CD14-positive monocyte (primary cell): ENCODE results near the gene CDKN1B. TPM values are rescaled to one million over a fixed set of nuclear protein-coding genes. Genes with fewer than 3 reads are reported as not detected.

ENCODE experiments used
- DNase-seq, 3 donors: peaks; one replicate each; pipeline ENCODE4 v3.0.0-alpha.2; 2011 to 2022
- H2AFZ ChIP-seq: 2 replicates; pipeline ENCODE4 v1.6.0; 2012; ENCODE audit warnings: mild to moderate bottlenecking, low read depth, low read length, inconsistent platforms; ENCODE audit not compliant: insufficient read depth, poor library complexity, severe bottlenecking
- H3K27ac ChIP-seq, 2 donors: 1 replicate in 1 of 2; 2 replicates in 1 of 2; pipeline ENCODE4 v1.5.1; 2012 to 2013; ENCODE audit warnings: low read length in 2 of 2, control low read depth in 1 of 2, inconsistent platforms in 1 of 2, low read depth in 1 of 2, mild to moderate bottlenecking in 1 of 2
- H3K27me3 ChIP-seq, 2 donors: one replicate each; pipeline versions ENCODE4 v1.6.0 to v1.6.1; 2011 to 2013; ENCODE audit warnings: low read length in 2 of 2; ENCODE audit not compliant: control insufficient read depth in 2 of 2, insufficient read depth in 2 of 2
- H3K36me3 ChIP-seq, 2 donors: replicated peaks in 1 of 2; 1 replicate in 1 of 2; 2 replicates in 1 of 2; pipeline versions ENCODE4 v1.5.1 to v1.6.1; 2012 to 2013; ENCODE audit warnings: low read length in 2 of 2, control low read depth in 1 of 2, inconsistent platforms in 1 of 2, mild to moderate bottlenecking in 1 of 2; ENCODE audit not compliant: insufficient read depth in 2 of 2, control insufficient read depth in 1 of 2
- H3K4me1 ChIP-seq, 2 donors: 1 replicate in 1 of 2; 2 replicates in 1 of 2; pipeline versions ENCODE4 v1.5.1 to v1.6.1; 2012 to 2013; ENCODE audit warnings: low read length in 2 of 2, control low read depth in 1 of 2, inconsistent platforms in 1 of 2, mild to moderate bottlenecking in 1 of 2, moderate library complexity in 1 of 2; ENCODE audit not compliant: insufficient read depth in 2 of 2, control insufficient read depth in 1 of 2
- H3K4me2 ChIP-seq: replicated peaks from 2 replicates; pipeline ENCODE3; 2012; ENCODE audit warnings: low read length, moderate library complexity, mild to moderate bottlenecking; ENCODE audit not compliant: poor library complexity, severe bottlenecking; ENCODE audit errors: extremely low read depth
- H3K4me3 ChIP-seq, 3 experiments: fragments of 200-600 bp in 1 of 3; sonication (generic) in 1 of 3; replicated peaks in 1 of 3; 1 replicate in 2 of 3; 2 replicates in 1 of 3; pipeline ENCODE4 v1.5.1; 2011 to 2013; ENCODE audit warnings: low read length in 3 of 3, mild to moderate bottlenecking in 3 of 3, control low read depth in 2 of 3, low read depth in 2 of 3, inconsistent platforms in 1 of 3, moderate library complexity in 1 of 3
- H3K79me2 ChIP-seq: 2 replicates; pipeline ENCODE4 v1.6.0; 2012; ENCODE audit warnings: mild to moderate bottlenecking, control low read depth, inconsistent platforms, low read length, moderate library complexity; ENCODE audit not compliant: insufficient read depth
- H3K9ac ChIP-seq: 2 replicates; pipeline ENCODE4 v1.6.0; 2017; ENCODE audit warnings: low read length, mild to moderate bottlenecking; ENCODE audit not compliant: insufficient read depth, poor library complexity, severe bottlenecking
- H3K9me3 ChIP-seq, 2 donors: replicated peaks in 1 of 2; 1 replicate in 1 of 2; 2 replicates in 1 of 2; pipeline versions ENCODE4 v1.5.1 to v1.6.1; 2012 to 2013; ENCODE audit warnings: low read length in 2 of 2, control low read depth in 1 of 2; ENCODE audit not compliant: control insufficient read depth in 1 of 2, insufficient read depth in 1 of 2
- H4K20me1 ChIP-seq: 2 replicates; pipeline ENCODE4 v1.6.0; 2012; ENCODE audit warnings: mild to moderate bottlenecking, low read length, control low read depth, moderate library complexity; ENCODE audit not compliant: insufficient read depth
- H3K27ac Mint-ChIP-seq, 7 donors: one replicate each; pipeline ENCODE4 v1.8.0; 2020; ENCODE audit warnings: mild to moderate bottlenecking in 7 of 7, mixed read lengths in 7 of 7, moderate library complexity in 6 of 7, inconsistent platforms in 2 of 7
- H3K27me3 Mint-ChIP-seq, 3 donors: one replicate each; pipeline ENCODE4 v1.8.0; 2021 to 2022; ENCODE audit warnings: low read depth in 3 of 3, mild to moderate bottlenecking in 3 of 3, mixed read lengths in 3 of 3, moderate library complexity in 3 of 3, inconsistent platforms in 1 of 3
- H3K36me3 Mint-ChIP-seq, 2 donors: one replicate each; pipeline ENCODE4 v1.8.0; 2020; ENCODE audit warnings: mixed read lengths in 2 of 2, inconsistent platforms in 1 of 2, mild to moderate bottlenecking in 1 of 2
- H3K4me1 Mint-ChIP-seq: one replicate; pipeline ENCODE4 v1.8.0; 2020; ENCODE audit warnings: mild to moderate bottlenecking, mixed read lengths
- H3K4me3 Mint-ChIP-seq, 2 donors: one replicate each; pipeline ENCODE4 v1.8.0; 2020; ENCODE audit warnings: mild to moderate bottlenecking in 2 of 2, mixed read lengths in 2 of 2, moderate library complexity in 1 of 2
- H3K9me3 Mint-ChIP-seq, 7 donors: one replicate each; pipeline ENCODE4 v1.8.0; 2020 to 2022; ENCODE audit warnings: mixed read lengths in 7 of 7, mild to moderate bottlenecking in 6 of 7, moderate library complexity in 6 of 7, inconsistent platforms in 2 of 7
- CTCF ChIP-seq: fragments of 200-600 bp; IDR thresholded peaks from one replicate; pipeline ENCODE4 v1.8.0; 2022; ENCODE audit warnings: antibody characterized with exemption, mild to moderate bottlenecking
- WGBS: methylation state at CpG from one replicate; pipeline ENCODE4 v1.1.5; 2013; ENCODE audit warnings: missing lambda C conversion rate; ENCODE audit not compliant: insufficient coverage; 5-methylcytosine and 5-hydroxymethylcytosine counted together
- intact Hi-C, 2 donors: fragments of 100-400 bp; cut with micrococcal nuclease; formaldehyde crosslinking; loops; one replicate each; pipeline versions ENCODE4 v1.15.0 to v1.15.1; 2023
- polyA plus RNA-seq, 3 donors: library from polyadenylated mRNA; depleted of rRNA in 1 of 3; unstranded in 2 of 3; stranded (reverse) in 1 of 3; fragments of 300-500 nt in 2 of 3; fragments of >200 nt in 1 of 3; fragmentation: Illumina TruSeq in 2 of 3; gene quantifications; 1 replicate in 2 of 3; 2 replicates in 1 of 3; pipeline ENCODE4 v1.2.3, GENCODE V29; 2012 to 2021

The CDKN1B gene
- polyA plus RNA-seq, 3 donors: 9.2 to 98.1 (median 9.5) TPM

GRCh38 chr12:12714276-12715021 is 2.7 kb upstream of the CDKN1B start:
- peaks cover 0 to 5% of the 10 kb centered on the region in 2 donors for H3K36me3 ChIP-seq
- peaks cover 34% of the 10 kb centered on the region for H3K79me2 ChIP-seq
- Mint-ChIP-seq H3K4me3 (peak overlapping the region; percentile 85 to 94), H3K4me1 (peaks cover 34% of the 10 kb centered on the region), H3K9me3 (peaks cover 0 to 4% (median 2%) of the 10 kb centered on the region in 7 donors), H3K27ac (peak overlapping the region; percentile 37 to 86 (median 66)), H3K36me3 (peaks cover 13 to 18% of the 10 kb centered on the region in 2 donors), H3K27me3 (peaks cover 0 to 1% (median 0%) of the 10 kb centered on the region in 3 donors)
- H3K4me2 ChIP-seq: peak overlapping the region; percentile 78
- no peaks in the 10 kb centered on the region for H3K27me3 ChIP-seq
- H3K4me3 ChIP-seq: peak overlapping the region; percentile 45 to 99 (median 45)
- peak; percentile 42 for TF ChIP-seq CTCF
- H2AFZ ChIP-seq: peak overlapping the region; percentile 85
- H4K20me1 ChIP-seq: peaks cover 16% of the 10 kb centered on the region
- no peaks in the 10 kb centered on the region for H3K9me3 ChIP-seq
- H3K4me1 ChIP-seq: peaks cover 28 to 29% of the 10 kb centered on the region in 2 donors
- H3K27ac ChIP-seq: peak overlapping the region in 1 of 2 donors; percentile 35
- H3K9ac ChIP-seq: peak overlapping the region; percentile 37
- no peak for DNase-seq
- intact Hi-C loops: loop anchor here (5.0 to 10.0 kb wide), 6 partner anchors 100 to 1140 kb away; partner anchors contain the start of genes BORCS5 (in 1 of the 2), CREBL2 (in 1 of the 2), DDX47 (in 1 of the 2) and DUSP16 (in 1 of the 2)
- 3% methylated on average over 16 of the region's 23 CpGs for WGBS

GRCh38 chr12:12715128-12715458 is 2.1 kb upstream of the CDKN1B start:
- Histone ChIP-seq H3K4me2 (peak overlapping the region; percentile 80), H3K27me3 (no peaks in the 10 kb centered on the region), H3K4me3 (peak overlapping the region in 2 of 3 experiments; percentile 45 to 99), H4K20me1 (peaks cover 21% of the 10 kb centered on the region), H3K36me3 (peaks cover 3 to 8% of the 10 kb centered on the region in 2 donors), H3K79me2 (peaks cover 41% of the 10 kb centered on the region), H2AFZ (peak overlapping the region; percentile 85), H3K27ac (peak overlapping the region in 1 of 2 donors; percentile 96), H3K9me3 (no peaks in the 10 kb centered on the region), H3K4me1 (peaks cover 30 to 35% of the 10 kb centered on the region in 2 donors), H3K9ac (no peak overlapping the region)
- Mint-ChIP-seq H3K9me3 (peaks cover 0 to 4% (median 2%) of the 10 kb centered on the region in 7 donors), H3K4me1 (peaks cover 36% of the 10 kb centered on the region), H3K36me3 (peaks cover 20 to 24% of the 10 kb centered on the region in 2 donors), H3K4me3 (peak overlapping the region; percentile 85 to 94), H3K27me3 (peaks cover 0 to 1% (median 0%) of the 10 kb centered on the region in 3 donors), H3K27ac (peak overlapping the region in 4 of 7 donors; percentile 68 to 98 (median 79))
- no peak for DNase-seq
- TF ChIP-seq CTCF: no peak
- intact Hi-C loops: loop anchor here (5.0 to 10.0 kb wide), 6 partner anchors 100 to 1140 kb away; partner anchors contain the start of genes BORCS5 (in 1 of the 2), CREBL2 (in 1 of the 2), DDX47 (in 1 of the 2) and DUSP16 (in 1 of the 2)
